HG02981 (cell line): ENCODE results near the gene ZNF256.
A peak's percentile ranks its signal among the peaks of the same experiment; 100 is the strongest.

Experiments
- ATAC-seq: cut with Tn5 transposase; IDR thresholded peaks from one replicate; pipeline ENCODE4 v1.9.1; 2021; ENCODE audit warnings: mild to moderate bottlenecking, moderate library complexity; ENCODE audit not compliant: unreplicated experiment

The ZNF256 gene

DNA sequence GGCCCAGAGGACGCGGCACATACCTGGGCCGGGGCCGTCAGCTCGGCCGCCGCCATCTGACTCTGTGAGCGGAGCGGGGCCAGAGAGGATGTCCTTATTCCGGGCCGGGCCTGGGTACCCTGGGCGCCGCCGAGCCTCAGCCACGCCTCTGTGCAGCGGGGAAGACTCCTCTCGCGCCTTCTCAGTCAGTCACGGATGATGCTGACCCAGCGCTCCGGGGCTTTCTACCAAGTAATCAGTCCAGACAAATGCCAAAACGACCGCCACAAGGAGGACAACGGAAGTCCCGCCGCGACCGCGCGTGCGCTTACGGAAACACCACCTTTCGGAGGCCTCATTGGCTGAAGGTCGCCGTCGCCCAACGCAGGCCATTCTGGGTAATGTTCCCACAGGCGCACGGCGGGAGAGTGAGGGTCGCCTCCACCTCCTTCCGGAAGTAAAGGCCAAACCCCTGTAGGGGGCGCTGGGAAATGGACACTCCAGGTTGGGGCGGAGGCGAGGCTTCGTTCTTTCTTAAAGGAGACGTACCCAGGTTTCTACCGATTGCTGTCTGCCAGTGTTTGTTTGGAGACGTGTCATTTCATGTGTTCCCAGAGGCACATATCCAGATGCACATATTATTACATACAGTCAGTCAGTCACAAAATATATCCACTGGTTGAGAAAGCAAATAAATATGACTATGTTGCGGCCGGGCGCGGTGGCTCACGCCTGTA lies at the start of gene ZNF256:
ZNF256 (minus strand) TSS at position 288 of the 716 bp plus-strand sequence; CDS start at position 56, 232 bp downstream.
- peak; percentile 90 for ATAC-seq

DNA sequence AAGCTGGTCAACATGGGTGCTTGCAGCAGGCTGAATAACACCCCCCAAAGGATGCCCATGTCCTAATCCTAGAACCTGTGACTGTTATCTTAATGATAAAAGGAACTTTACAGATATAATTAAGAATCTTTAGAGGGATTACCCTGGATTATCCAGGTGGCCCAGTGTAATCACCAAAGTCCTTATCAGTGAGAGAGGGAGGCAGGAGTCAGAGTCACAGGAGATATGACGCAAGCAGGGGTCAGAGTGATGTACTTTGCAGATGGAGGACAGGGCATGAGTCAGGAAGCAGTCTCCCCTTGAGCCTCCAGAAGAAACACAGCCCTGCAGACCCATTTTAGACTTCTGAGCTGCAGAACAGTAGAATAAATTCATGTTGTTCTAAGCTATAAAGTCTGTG lies 45.3 kb upstream of the ZNF256 start:
- no peak for ATAC-seq

DNA sequence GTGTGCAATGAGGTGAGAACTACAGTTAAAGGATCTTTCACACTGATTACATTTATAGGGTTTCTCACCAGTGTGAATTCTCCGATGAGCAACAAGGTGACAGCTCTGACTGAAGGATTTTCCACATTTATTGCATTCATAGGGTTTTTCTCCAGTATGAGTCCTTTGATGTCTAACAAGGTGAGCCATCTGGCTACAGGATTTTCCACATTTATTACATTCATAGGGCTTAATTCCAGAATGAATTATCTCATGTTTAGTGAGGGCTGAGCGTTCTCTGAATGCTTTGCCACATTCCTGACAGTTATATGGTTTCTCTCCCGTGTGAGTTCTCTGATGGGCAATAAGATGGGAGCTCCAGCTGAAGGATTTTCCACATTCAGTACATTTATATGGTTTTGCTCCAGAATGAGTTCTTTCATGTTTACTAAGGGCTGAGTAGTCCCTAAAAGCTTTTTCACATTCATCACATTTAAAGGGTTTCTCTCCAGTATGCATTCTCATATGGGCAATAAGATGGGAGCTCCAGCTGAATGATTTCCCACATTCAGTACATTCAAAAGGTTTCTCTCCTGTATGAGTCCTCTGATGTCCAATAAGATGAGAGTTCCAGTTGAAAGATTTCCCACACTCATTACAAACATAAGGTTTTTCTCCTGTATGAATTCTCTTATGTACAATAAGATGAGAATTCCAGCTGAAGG lies 31.2 kb upstream of the ZNF256 start:
- no peak for ATAC-seq

DNA sequence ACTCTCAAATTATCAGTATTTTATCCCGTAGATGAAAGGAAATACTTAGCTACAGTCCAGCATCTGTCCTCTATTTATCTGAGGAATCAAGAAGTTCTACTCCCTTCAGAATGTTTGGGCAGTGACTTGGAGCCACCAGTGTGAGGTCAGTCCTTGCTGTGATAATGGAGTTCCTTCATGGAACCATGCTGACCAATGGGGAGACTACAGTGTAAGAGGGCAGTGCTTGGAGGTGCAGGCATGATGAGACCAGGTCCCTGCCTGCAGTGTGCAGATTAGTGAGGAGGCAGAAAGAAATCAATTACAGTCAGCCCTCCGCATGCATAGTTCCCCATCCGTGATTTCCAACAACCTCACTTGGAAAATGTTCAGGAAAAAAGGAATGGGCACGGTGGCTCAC lies 26.9 kb upstream of the ZNF256 start, which contains the start of gene C19orf18:
C19orf18 (minus strand) TSS at position 101 of the 400 bp plus-strand sequence. CDS start 102 bp downstream, outside the sequence.
- no peak for ATAC-seq

DNA sequence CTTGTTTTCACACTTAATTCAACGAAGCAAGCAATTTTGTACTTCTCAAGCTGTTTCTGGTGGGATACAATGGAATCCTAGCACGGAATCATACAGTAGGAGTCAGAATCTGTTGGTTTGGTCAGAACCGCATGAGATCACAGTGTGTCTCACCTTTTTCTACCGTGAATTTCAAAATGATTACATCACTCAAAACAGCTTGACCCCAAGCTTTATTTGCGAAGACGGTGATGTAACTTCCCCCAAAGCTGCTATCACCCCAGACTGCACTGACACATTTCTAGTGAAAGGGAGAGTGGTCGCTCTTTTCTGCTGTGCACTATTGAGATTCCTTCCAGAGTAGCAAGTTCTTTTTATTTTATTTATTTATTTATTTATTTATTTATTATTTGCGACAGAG lies 17.3 kb upstream of the ZNF256 start:
- ATAC-seq: no peak

DNA sequence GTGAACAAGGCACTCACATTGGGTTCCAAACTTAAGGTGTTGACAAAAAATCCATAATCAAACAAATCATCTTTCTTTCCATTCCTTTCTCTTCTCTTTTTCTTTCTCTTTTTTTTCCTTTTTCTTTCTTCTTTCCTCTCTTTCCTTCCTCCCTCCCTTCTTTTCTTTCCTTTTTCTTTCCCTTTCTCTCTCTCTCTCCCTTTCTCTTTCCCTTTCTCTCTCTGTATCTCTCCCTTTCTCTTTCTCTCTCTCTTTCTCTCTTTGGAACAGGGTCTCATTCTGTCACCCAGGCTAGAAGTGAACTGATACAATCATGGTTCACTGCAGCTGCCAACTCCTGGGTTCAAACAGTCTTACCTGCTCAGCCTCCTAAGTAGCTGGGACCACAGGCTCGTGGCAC lies 14.3 kb upstream of the ZNF256 start:
- no peak for ATAC-seq

DNA sequence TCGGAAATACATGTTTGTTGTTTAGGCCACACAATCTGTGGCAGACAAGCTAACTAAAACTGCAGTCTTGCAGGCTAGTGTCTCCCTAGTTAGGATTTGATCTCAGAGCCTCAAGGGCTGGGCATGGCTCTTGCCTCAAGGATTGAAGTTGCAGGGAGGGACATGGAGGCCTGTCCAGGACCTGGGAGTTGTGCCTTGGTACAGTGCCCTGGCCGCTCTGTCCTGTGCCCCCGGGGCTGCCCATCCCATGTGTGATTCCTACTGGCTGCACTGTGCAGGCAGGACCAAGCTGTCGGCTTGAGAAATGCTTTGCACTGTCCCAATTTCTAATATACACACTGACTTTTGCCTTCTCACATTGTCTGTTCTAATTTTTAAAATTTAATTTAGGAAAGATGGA lies 7.5 kb upstream of the ZNF256 start:
- no peak for ATAC-seq

DNA sequence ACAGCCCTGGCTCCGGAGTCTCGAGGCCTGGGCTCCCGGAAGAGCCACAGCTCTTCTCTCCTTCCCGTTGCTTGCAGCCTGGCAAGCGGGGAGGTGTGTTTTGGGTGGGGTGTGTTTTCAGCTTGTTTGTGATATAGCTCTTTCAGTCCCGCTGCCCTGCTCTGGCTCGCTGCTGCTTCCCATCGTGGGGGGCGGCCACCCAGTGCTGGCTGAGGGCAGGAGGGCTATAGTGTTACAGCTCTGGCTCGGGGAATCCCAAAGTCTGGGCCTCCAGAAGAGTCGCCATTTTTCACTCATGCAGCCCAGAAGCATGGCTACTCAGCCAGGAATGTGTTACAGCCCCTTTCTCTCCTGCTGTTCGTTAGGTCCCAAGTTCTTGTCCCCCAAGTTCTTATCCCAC lies 2.2 kb upstream of the ZNF256 start:
- no peak for ATAC-seq

DNA sequence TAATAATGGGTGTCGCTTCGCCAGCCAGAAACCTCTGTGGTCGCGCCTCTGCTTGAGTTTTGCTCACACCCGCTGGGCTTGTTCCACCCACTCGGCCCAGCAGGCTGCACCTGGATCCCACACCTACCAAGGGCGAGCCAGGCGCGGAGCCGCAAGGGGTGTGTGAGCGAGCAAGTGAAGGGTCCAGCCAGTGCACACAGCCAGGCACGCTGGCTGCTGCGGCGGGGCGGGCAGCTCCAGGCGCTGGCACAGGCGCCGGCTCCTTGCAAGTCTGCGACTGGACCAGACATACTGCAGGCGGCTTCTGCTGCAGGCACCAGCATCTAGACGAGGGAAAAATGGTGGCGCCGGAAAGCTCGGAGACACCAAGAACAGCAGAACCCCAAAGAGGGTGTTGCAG lies 1.8 kb upstream of the ZNF256 start:
- no peak for ATAC-seq

DNA sequence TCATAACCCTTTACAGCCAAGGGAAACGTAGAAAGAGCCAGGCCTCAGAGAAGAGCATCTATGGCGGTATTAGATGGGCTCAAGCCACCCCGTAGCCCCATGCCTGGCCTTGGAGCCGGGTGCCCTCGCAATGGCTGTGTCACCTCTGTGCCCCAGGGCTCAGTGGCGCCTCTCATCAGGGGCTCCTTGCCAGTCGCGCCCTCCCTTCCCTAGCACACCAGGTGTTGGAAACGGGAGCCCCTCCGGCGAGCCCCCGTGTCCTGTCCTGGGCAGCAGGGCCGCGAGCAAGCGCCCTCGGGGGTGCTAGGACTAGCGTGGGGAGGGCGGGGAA lies 453 bp downstream of the ZNF256 start:
- ATAC-seq: no peak

DNA sequence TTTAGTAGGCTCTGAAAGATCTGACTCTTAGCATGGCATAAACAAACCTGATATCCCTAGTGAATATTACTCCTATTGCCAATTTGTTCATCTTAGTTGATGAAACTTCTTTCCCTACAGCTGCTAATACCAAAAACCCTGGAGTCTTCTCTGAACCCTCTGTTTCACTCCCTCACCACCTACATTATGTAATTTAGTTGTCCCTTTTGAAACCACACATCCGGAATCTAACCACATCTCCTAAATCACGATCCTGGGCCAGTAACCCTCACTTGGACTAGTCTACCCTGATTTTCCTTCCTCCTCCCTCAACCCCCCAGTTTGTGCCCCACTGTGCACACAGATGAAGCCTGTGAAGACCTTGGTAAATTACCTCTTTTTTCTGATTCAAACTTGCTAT lies 1.2 kb downstream of the ZNF256 start:
- no peak for ATAC-seq

DNA sequence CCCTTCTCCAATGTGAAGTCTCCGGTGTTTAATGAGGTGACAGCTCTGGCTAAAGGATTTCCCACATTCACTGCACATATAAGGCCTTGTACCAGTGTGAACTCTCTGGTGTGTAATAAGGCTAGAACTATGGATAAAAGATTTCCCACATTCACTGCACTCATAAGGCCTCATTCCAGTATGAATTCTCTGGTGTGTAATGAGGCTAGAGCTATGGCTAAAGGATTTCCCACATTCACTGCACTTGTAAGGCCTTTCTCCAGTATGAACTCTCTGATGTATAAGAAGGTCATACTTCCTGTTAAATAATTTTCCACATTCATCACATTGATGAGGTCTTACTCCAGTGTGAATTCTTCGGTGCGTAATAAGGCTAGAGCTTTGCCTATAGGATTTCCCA lies 5.9 kb downstream of the ZNF256 start:
- no peak for ATAC-seq

DNA sequence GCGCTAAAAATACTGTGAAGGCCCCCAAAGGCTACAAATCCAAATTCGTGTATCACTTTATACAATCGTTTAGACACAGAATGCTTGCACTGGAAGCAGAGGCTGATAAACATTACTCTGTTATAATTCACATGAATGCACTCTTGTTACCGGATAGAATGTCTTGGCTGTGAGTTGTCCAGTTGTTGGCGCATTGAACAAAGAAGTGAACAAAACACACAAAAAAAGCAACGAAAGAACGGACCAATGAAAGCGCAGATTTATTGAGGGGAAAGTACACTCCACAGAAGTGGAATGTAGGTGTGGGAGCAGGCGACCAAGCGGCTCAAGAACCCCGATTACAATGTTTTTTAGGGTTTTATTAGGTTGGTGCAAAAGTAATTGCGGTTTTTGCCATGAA lies 11.8 kb downstream of the ZNF256 start:
- no peak for ATAC-seq

DNA sequence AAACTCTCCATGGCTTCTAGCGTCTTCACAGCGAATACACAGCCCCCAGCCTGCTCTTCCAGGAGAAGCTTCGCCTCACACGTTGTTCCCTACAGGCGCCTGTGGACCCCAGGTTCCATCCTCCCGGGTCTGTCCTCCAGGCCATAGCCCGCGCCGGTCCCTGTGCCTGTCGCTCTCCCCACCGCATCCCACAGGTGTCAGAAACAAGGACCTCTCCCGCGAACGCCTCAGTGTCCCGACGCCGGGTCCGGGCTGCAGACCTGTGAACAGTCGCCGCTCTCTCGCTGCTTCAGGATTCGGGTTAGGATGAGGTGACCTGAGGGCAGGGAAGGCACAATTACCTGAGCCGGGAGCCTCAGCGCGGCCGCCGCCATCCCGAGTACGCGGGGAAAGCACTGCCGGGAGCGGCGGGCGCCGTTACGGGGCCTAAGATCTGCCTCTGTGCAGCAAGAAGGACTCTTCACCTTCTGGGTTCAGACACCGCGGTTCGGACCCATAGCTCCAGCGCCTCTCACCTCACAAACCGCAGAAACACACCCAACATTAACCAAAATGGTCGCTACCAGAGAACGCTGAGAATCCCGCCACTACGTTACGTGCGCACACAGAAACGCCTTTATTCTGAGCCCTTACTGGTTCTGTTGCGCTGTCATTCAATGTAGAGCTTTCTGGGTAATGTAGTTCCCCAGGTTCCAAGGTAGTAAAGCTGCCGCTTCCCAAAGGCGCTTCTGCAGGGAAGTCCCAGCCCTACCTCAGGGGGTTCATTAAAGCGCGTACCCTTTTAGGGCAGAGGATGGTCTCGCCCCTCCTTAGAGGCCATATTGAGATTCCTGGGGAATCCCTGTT lies 12.5 kb downstream of the ZNF256 start, which contains the start of gene ZNF418:
ZNF418 (minus strand) TSS at position 583 of the 846 bp plus-strand sequence. CDS start 1,580 bp downstream, outside the sequence.
- ATAC-seq: peak; percentile 60

DNA sequence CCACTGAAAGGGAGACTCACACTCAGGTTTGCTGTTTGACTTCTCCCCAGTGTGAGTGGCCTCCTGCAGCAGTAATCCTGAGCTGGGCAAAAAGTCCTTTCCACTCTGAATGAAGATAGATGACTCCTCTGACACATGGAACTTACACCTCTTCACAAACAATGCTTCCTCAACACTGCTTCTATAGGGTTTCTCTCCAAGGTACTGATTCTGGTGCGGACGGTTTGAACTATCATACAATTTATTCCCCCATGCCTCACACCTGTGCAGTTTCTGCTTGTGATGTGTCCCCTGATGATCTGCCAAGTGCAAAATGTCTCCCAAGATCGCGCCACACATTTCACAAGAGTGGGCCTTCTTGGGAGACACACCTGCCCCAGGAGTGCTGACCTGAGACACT lies 19.9 kb downstream of the ZNF256 start:
- ATAC-seq: no peak

DNA sequence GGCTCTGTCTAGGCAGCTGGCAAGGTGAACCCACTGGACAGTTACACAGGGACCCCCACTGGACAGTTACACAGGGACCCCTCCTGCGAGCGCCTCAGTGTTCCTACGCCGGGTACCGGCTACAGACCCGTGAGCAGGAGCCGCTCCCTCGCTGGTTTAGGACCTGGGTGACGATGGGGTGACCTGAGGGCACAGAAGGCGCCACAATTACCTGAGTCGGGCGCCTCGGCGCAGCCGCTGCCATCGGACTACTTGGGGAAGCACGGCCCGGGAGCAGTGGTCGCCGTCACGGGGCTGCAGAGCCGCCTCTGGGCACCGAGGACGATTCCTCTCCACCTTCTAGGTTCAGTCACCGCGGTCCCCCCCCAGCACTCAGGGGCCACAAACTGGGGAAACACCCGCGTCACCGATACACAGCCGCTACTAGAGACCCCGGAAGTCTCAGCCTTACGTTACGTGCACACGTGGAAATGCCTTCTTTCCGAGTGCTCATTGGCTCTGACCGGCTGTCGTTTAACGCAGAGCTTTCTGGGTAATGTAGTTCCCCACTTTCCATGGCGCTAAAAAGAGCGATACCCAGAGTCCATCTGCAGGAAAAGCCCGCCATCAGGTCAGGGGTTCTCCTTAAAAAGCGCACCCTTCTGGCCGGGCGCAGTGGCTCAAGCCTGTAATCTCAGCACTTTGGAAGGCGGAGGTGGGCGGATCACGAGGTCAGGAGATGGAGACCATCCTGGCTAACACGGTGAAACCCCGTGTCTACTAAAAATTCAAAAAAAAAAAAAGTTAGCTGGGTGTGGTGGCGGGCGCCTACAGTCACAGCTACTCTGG lies 31.1 kb downstream of the ZNF256 start, which contains the start of gene ZNF417:
ZNF417 (minus strand) TSS at position 425 of the 828 bp plus-strand sequence; CDS start at position 244, 181 bp downstream.
- peak; percentile 96 for ATAC-seq

DNA sequence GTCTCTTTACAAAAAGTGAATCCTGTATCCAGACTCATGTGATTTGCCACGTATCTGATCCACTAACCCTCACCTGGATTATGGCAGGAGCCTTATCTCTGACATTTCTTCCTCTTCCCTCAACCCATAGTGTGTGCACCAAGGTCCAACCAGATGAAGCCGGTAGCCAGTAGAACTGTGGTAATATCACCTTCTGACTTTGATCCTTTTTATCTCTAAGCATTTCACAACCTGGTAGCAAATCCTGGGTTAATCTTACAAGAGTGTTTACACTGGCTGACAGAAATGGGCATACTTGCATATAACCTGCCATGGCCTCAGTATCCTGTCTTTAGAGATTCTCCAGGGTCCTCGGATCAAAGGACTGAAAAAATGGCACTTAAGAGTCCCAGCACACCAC lies 33.0 kb downstream of the ZNF256 start:
- no peak for ATAC-seq

DNA sequence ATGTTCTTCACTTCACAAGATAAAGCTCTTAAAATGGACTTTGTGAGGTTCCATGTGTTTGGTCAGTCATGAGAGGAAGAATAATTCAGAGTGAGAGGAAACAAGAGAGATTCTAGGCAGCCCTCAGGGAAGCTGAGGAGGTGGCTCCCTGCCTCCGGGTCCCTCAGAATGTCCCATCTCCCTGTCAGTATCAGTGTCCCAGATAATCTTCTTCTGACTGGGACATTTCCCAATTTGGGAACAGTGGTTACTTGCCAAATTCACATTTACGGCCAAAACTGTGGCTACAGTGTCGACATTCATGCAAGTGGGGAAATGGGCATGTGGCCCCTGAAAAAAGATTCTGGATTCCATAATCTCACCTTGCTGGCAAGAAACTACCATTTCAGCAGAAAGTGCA lies 40.1 kb downstream of the ZNF256 start:
- ATAC-seq: no peak

DNA sequence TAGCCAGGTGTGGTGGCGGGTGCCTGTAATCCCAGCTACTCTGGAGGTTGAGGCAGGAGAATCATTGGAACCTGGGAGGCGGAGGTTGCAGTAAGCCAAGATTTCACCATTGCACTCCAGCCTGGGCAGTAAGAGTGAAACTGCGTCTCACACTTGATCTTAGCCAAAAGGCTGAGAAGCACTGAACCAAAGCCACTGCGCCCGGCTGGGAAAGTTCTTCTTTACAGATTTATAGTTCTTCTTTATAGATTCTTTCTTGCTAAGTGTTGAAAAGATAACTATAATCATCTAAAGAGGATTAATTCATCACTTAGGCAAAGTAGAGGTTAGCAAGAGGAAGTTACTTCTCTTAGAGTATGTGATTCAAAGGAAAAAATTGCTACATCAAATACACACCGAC lies 42.2 kb downstream of the ZNF256 start:
- ATAC-seq: no peak

DNA sequence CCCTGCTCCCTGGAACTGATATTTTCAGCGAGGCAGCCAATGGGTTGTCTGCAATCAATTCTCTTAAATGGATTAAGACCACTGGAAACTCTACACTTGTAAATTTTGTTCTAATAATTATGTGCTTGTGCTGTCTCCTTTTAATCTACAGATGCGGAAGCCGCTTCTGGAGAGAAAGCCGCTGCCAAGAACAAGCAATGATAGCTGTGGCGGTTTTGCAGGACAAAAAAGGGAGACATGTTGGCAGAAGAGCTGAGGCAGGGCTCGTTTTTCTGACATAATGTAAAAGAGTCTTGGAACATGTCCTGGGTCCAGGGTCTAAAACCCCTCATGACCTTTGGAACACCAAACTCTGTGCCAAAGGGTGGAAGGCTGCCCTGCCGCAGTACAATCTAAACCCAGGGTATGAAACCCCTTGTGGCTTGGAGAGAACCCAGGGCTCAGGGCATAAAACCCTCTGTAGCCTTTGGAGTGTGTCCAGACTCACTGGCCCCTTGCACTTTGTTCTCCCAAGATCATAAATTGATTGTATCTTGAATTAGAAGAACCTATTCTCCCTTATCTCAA lies 43.8 kb downstream of the ZNF256 start:
- no peak for ATAC-seq
